WTC11 (cell line): ENCODE data around the gene EMP1. TPM values are rescaled to one million over a fixed set of nuclear protein-coding genes. Genes with fewer than 3 reads are reported as not detected.

Experiments
- ATAC-seq: fragments of 200-7000 bp; cut with Tn5 transposase; 2 replicates; pipeline ENCODE4 v1.10.0; 2021; ENCODE audit warnings: mild to moderate bottlenecking, moderate library complexity
- CTCF ChIA-PET: fragments of 300-600 bp; sonication (Branson Sonifier 250); formaldehyde crosslinking; loops from one replicate; lab custom pipeline; 2021; ENCODE audit warnings: antibody characterized with exemption; lab: Charles Lee
- POLR2A ChIA-PET: fragments of 350-600 bp; sonication (Branson Sonifier 250); formaldehyde crosslinking; loops from one replicate; lab custom pipeline; 2021; ENCODE audit warnings: antibody characterized with exemption; lab: Charles Lee
- DNase-seq: peaks from one replicate; pipeline ENCODE4 v3.0.0; 2021; ENCODE audit warnings: low spot score
- H3K27ac Mint-ChIP-seq: 2 replicates; pipeline ENCODE4 v1.8.0; 2021; ENCODE audit warnings: mixed read lengths
- H3K27me3 Mint-ChIP-seq: 2 replicates; pipeline ENCODE4 v1.8.0; 2021; ENCODE audit warnings: low read depth, mild to moderate bottlenecking, moderate library complexity, mixed read lengths
- H3K36me3 Mint-ChIP-seq: 2 replicates; pipeline ENCODE4 v1.8.0; 2021; ENCODE audit warnings: mixed read lengths
- H3K4me1 Mint-ChIP-seq: 2 replicates; pipeline ENCODE4 v1.8.0; 2022; ENCODE audit warnings: mixed read lengths
- H3K4me3 Mint-ChIP-seq: 2 replicates; pipeline ENCODE4 v1.8.0; 2021; ENCODE audit warnings: mild to moderate bottlenecking, moderate library complexity, mixed read lengths
- H3K9me3 Mint-ChIP-seq: 2 replicates; pipeline ENCODE4 v1.8.0; 2021; ENCODE audit warnings: mixed read lengths
- ATF1 ChIP-seq: sonication (generic); formaldehyde crosslinking; IDR thresholded peaks from 2 replicates; pipeline ENCODE4 v1.8.1; 2023; ENCODE audit warnings: mild to moderate bottlenecking, moderate library complexity, missing genetic modification reagents
- MXD4 ChIP-seq: fragments of 250-450 bp; sonication (Bioruptor Pico); IDR thresholded peaks from 2 replicates; pipeline ENCODE4 v1.8.0; 2021; ENCODE audit warnings: mild to moderate bottlenecking, moderate library complexity, borderline replicate concordance
- NFE2L1 ChIP-seq: sonication (generic); formaldehyde crosslinking; IDR thresholded peaks from 2 replicates; pipeline ENCODE4 v1.8.1; 2023; ENCODE audit warnings: missing genetic modification reagents
- NFYB ChIP-seq: sonication (generic); formaldehyde crosslinking; conservative IDR thresholded peaks from 2 replicates; pipeline ENCODE4 v1.8.0; 2022; ENCODE audit warnings: low read depth, missing genetic modification reagents
- SMAD3 ChIP-seq: sonication (generic); formaldehyde crosslinking; IDR thresholded peaks from 2 replicates; pipeline ENCODE4 v1.8.0; 2022; ENCODE audit warnings: missing genetic modification reagents, mild to moderate bottlenecking, borderline replicate concordance
- TEAD4 ChIP-seq: sonication (generic); formaldehyde crosslinking; IDR thresholded peaks from 2 replicates; pipeline ENCODE4 v1.8.0; 2022; ENCODE audit warnings: mild to moderate bottlenecking, missing genetic modification reagents
- ZNF121 ChIP-seq: sonication (generic); formaldehyde crosslinking; IDR thresholded peaks from 2 replicates; pipeline ENCODE4 v1.8.0; 2023; ENCODE audit warnings: missing genetic modification reagents
- ZNF232 ChIP-seq: sonication (generic); formaldehyde crosslinking; IDR thresholded peaks from 2 replicates; pipeline ENCODE4 v1.8.0; 2022; ENCODE audit warnings: mild to moderate bottlenecking, missing genetic modification reagents
- ZNF263 ChIP-seq: sonication (generic); formaldehyde crosslinking; IDR thresholded peaks from 2 replicates; pipeline ENCODE4 v1.8.1; 2022; ENCODE audit warnings: low read depth, mild to moderate bottlenecking, moderate library complexity, missing genetic modification reagents
- ZNF317 ChIP-seq: sonication (generic); formaldehyde crosslinking; IDR thresholded peaks from 2 replicates; pipeline ENCODE4 v1.8.1; 2023; ENCODE audit warnings: low read depth, mild to moderate bottlenecking, moderate library complexity, missing genetic modification reagents, borderline replicate concordance
- ZNF396 ChIP-seq: fragments of 250-450 bp; sonication (Bioruptor Pico); IDR thresholded peaks from 2 replicates; pipeline ENCODE4 v1.8.0; 2021; ENCODE audit warnings: mild to moderate bottlenecking, moderate library complexity, borderline replicate concordance
- total RNA-seq: library from RNA; stranded (reverse); gene quantifications from 3 replicates; pipeline ENCODE4 v1.2.3, GENCODE V29; 2021
- TF ChIP-seq, protein P1 (sequence below): sonication (generic); formaldehyde crosslinking; IDR thresholded peaks from 2 replicates; pipeline ENCODE4 v1.8.1; 2023; ENCODE audit warnings: mild to moderate bottlenecking, missing genetic modification reagents, borderline replicate concordance
- TF ChIP-seq, protein P2 (sequence below): fragments of 250-450 bp; sonication (Bioruptor Pico); IDR thresholded peaks from 2 replicates; pipeline ENCODE4 v1.9.0; 2021; ENCODE audit warnings: moderate library complexity, mild to moderate bottlenecking, inconsistent platforms, borderline replicate concordance
- TF ChIP-seq, protein P3 (sequence below): sonication (generic); formaldehyde crosslinking; IDR thresholded peaks from 2 replicates; pipeline ENCODE4 v1.8.0; 2022; ENCODE audit warnings: mild to moderate bottlenecking, missing genetic modification reagents
- TF ChIP-seq, protein P4 (sequence below): sonication (generic); formaldehyde crosslinking; IDR thresholded peaks from 2 replicates; pipeline ENCODE4 v1.8.0; 2023; ENCODE audit warnings: missing genetic modification reagents
- TF ChIP-seq, protein P5 (sequence below): sonication (generic); formaldehyde crosslinking; conservative IDR thresholded peaks from 2 replicates; pipeline ENCODE4 v1.8.1; 2022; ENCODE audit warnings: mild to moderate bottlenecking, missing genetic modification reagents
- TF ChIP-seq, protein P6 (sequence below): sonication (generic); formaldehyde crosslinking; IDR thresholded peaks from 2 replicates; pipeline ENCODE4 v1.8.1; 2022; ENCODE audit warnings: low read depth, missing genetic modification reagents, borderline replicate concordance

Gene EMP1
- total RNA-seq, 1 experiment from 2014 or later: 1.4 TPM

DNA sequence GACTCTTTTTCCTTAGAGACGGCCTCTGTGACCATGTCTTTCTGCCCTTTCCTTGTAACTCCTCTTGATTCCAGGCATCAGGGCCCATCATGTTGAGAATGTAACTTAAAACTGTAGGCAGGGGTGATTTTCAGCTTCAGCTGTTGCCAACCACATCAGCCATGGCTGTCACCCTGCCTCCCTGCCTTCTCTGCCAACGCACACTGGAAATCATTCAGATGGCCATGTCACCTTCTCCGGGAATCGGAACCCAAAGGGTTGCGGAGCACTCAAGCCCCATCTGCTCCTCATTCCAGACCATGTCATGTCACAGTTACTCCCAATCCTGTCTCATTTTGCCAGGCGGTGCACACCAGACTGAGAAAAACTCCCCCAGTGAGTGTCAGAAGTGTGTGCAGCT lies 72.1 kb downstream of the EMP1 start:
- CTCF ChIA-PET: interaction anchor here (0.9 kb wide), 1 partner anchor 10 kb away, joined by 3 read pairs; no protein-coding TSS in a partner anchor
- TF ChIP-seq, protein P1, sequence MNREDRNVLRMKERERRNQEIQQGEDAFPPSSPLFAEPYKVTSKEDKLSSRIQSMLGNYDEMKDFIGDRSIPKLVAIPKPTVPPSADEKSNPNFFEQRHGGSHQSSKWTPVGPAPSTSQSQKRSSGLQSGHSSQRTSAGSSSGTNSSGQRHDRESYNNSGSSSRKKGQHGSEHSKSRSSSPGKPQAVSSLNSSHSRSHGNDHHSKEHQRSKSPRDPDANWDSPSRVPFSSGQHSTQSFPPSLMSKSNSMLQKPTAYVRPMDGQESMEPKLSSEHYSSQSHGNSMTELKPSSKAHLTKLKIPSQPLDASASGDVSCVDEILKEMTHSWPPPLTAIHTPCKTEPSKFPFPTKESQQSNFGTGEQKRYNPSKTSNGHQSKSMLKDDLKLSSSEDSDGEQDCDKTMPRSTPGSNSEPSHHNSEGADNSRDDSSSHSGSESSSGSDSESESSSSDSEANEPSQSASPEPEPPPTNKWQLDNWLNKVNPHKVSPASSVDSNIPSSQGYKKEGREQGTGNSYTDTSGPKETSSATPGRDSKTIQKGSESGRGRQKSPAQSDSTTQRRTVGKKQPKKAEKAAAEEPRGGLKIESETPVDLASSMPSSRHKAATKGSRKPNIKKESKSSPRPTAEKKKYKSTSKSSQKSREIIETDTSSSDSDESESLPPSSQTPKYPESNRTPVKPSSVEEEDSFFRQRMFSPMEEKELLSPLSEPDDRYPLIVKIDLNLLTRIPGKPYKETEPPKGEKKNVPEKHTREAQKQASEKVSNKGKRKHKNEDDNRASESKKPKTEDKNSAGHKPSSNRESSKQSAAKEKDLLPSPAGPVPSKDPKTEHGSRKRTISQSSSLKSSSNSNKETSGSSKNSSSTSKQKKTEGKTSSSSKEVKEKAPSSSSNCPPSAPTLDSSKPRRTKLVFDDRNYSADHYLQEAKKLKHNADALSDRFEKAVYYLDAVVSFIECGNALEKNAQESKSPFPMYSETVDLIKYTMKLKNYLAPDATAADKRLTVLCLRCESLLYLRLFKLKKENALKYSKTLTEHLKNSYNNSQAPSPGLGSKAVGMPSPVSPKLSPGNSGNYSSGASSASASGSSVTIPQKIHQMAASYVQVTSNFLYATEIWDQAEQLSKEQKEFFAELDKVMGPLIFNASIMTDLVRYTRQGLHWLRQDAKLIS (CRISPR knock-in tag): no peak
- TF ChIP-seq, protein P2, sequence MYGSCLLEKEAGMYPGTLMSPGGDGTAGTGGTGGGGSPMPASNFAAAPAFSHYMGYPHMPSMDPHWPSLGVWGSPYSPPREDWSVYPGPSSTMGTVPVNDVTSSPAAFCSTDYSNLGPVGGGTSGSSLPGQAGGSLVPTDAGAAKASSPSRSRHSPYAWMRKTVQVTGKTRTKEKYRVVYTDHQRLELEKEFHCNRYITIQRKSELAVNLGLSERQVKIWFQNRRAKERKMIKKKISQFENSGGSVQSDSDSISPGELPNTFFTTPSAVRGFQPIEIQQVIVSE (CRISPR knock-in tag): no peak
- TF ChIP-seq NFE2L1: no peak
- no peak for TF ChIP-seq SMAD3 (CRISPR knock-in tag)
- no peak for TF ChIP-seq ATF1 (CRISPR knock-in tag)
- no peak for TF ChIP-seq ZNF317 (CRISPR knock-in tag)
- TF ChIP-seq MXD4: no peak
- TF ChIP-seq ZNF396: no peak
- TF ChIP-seq TEAD4: no peak
- TF ChIP-seq, protein P3, sequence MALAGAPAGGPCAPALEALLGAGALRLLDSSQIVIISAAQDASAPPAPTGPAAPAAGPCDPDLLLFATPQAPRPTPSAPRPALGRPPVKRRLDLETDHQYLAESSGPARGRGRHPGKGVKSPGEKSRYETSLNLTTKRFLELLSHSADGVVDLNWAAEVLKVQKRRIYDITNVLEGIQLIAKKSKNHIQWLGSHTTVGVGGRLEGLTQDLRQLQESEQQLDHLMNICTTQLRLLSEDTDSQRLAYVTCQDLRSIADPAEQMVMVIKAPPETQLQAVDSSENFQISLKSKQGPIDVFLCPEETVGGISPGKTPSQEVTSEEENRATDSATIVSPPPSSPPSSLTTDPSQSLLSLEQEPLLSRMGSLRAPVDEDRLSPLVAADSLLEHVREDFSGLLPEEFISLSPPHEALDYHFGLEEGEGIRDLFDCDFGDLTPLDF (CRISPR knock-in tag): no peak
- no peak for TF ChIP-seq ZNF121 (CRISPR knock-in tag)
- no peak for TF ChIP-seq ZNF263 (CRISPR knock-in tag)
- TF ChIP-seq NFYB (CRISPR knock-in tag): no peak
- TF ChIP-seq, protein P4, sequence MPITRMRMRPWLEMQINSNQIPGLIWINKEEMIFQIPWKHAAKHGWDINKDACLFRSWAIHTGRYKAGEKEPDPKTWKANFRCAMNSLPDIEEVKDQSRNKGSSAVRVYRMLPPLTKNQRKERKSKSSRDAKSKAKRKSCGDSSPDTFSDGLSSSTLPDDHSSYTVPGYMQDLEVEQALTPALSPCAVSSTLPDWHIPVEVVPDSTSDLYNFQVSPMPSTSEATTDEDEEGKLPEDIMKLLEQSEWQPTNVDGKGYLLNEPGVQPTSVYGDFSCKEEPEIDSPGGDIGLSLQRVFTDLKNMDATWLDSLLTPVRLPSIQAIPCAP: no peak
- no peak for TF ChIP-seq ZNF232 (CRISPR knock-in tag)
- TF ChIP-seq, protein P5, sequence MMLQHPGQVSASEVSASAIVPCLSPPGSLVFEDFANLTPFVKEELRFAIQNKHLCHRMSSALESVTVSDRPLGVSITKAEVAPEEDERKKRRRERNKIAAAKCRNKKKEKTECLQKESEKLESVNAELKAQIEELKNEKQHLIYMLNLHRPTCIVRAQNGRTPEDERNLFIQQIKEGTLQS (CRISPR knock-in tag): no peak
- TF ChIP-seq, protein P6, sequence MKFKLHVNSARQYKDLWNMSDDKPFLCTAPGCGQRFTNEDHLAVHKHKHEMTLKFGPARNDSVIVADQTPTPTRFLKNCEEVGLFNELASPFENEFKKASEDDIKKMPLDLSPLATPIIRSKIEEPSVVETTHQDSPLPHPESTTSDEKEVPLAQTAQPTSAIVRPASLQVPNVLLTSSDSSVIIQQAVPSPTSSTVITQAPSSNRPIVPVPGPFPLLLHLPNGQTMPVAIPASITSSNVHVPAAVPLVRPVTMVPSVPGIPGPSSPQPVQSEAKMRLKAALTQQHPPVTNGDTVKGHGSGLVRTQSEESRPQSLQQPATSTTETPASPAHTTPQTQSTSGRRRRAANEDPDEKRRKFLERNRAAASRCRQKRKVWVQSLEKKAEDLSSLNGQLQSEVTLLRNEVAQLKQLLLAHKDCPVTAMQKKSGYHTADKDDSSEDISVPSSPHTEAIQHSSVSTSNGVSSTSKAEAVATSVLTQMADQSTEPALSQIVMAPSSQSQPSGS (CRISPR knock-in tag): no peak
- Mint-ChIP-seq H3K27me3 (peaks cover 3% of the 10 kb centered on the region), H3K4me3 (no peak overlapping the region), H3K4me1 (peaks cover 27% of the 10 kb centered on the region), H3K27ac (no peak overlapping the region), H3K36me3 (peaks cover 16% of the 10 kb centered on the region; the same call in 1 of the 2 replicates), H3K9me3 (peaks cover 22% of the 10 kb centered on the region)
- DNase-seq (no peak), ATAC-seq (no peak)
- POLR2A ChIA-PET: no interaction called here

Other genes with a start within 250 kb of the EMP1 start
- 0.33 TPM in 1 of 3 replicates, not detected in the others for gene GPRC5D, start 244.6 kb upstream of the EMP1 start, total RNA-seq
- gene HEBP1, start 196.5 kb upstream of the EMP1 start, total RNA-seq: 61.6 to 62.7 TPM (median 61.8 TPM) in 3 replicates
- gene FAM234B, start 152.3 kb upstream of the EMP1 start, total RNA-seq: 25.9 to 28.6 TPM (median 26.2 TPM) in 3 replicates
- gene GSG1, start 93.1 kb upstream of the EMP1 start, total RNA-seq: 0.21 to 0.28 TPM in 2 of 3 replicates, not detected in the other